ENCODE results near the gene H1-8.
"Not testable (repeated sequence)": the region's sequence is repeated elsewhere in the genome, so short reads cannot be mapped to it uniquely, and the experiment has no call there.

Gene H1-8

GRCh38 chr3:129534428-129535027, 8.4 kb upstream of the H1-8 start:
- no peak for DNase-seq

GRCh38 chr3:129535075-129535474, 7.9 kb upstream of the H1-8 start:
- DNase-seq = no peak

- no peak for DNase-seq
These were observed 6.7 kb upstream of the H1-8 start for GRCh38 chr3:129536374-129536667.

- no peak for DNase-seq
These were observed 6.2 kb upstream of the H1-8 start for GRCh38 chr3:129536804-129537203.

- DNase-seq = no peak
These were observed 3.8 kb upstream of the H1-8 start for GRCh38 chr3:129539206-129539605.

- no peak for DNase-seq
These were observed 2.0 kb upstream of the H1-8 start for GRCh38 chr3:129540776-129541516.

GRCh38 chr3:129542747-129543146, 228 bp upstream of the H1-8 start:
- no peak for DNase-seq

- DNase-seq = no peak
These were observed 1.0 kb downstream of the H1-8 start for GRCh38 chr3:129543999-129544398.

GRCh38 chr3:129545951-129546350, 3.0 kb downstream of the H1-8 start:
- DNase-seq = not testable (repeated sequence)

- DNase-seq = no peak
These were observed 4.3 kb downstream of the H1-8 start for GRCh38 chr3:129547241-129547640.

GRCh38 chr3:129548104-129548965, 5.4 kb downstream of the H1-8 start:
- no peak for DNase-seq

GRCh38 chr3:129549006-129549800, 6.2 kb downstream of the H1-8 start:
- DNase-seq = no peak

GRCh38 chr3:129549805-129550204, 6.8 kb downstream of the H1-8 start:
- no peak for DNase-seq

- no peak for DNase-seq
These were observed 9.5 kb downstream of the H1-8 start for GRCh38 chr3:129552287-129553050.

GRCh38 chr3:129553171-129553570, 10.2 kb downstream of the H1-8 start:
- no peak for DNase-seq

- DNase-seq = no peak
These were observed 10.7 kb downstream of the H1-8 start for GRCh38 chr3:129553719-129554118.

- DNase-seq = no peak
These were observed 11.6 kb downstream of the H1-8 start for GRCh38 chr3:129554356-129555152.

- DNase-seq = no peak
These were observed 12.2 kb downstream of the H1-8 start for GRCh38 chr3:129555153-129555550.

GRCh38 chr3:129555616-129556357, 12.8 kb downstream of the H1-8 start:
- DNase-seq = no peak

GRCh38 chr3:129556358-129556695, 13.4 kb downstream of the H1-8 start:
- DNase-seq = no peak

Data from NCI-H1105 (cell line).